ENCODE data around the gene GLMN.
"Not testable (repeated sequence)": the region's sequence is repeated elsewhere in the genome, so short reads cannot be mapped to it uniquely, and the experiment has no call there.

Gene GLMN

GRCh38 chr1:92301021-92301420 is 2.2 kb upstream of the GLMN start:
- in situ Hi-C loops (cut with HindIII; ENCODE audit: low sequenced_read_pairs): loop anchor here (5.0 kb wide), 1 partner anchor 34 kb away; no protein-coding TSS in a partner anchor

DNA sequence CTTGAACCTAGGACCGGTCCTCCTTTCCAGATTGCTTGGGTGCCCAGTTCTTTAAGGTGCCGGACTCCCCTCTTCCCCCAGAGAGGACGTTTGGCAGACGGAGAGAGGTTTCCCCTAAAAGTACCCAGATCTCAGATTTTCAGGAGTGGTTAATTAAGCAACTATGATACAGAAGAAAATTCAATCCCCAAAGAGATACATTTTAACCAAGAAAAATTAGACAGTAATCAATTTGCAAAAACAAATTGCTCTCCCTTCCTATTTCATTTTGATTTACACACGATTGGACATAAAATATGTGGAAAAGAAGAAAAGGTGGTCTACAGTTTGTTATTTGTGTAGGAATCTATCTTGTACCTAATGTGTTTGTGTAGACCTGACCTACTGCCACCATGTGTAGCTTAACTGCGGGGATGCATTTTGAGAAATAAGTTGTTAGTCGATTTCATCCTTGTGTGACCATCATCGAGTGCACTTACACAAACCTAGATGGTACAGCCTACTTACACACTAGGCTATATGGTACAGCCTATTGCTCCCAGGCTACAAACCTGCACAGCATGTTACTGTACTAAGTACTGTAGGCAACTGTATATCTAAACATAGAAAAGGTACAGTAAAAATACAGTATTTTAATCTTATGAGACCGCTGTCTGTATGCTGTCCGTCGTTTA is 827 bp upstream of the GLMN start:
- in situ Hi-C loops (cut with HindIII; ENCODE audit: low sequenced_read_pairs): loop anchor here (5.0 kb wide), 1 partner anchor 32 kb away; no protein-coding TSS in a partner anchor

DNA sequence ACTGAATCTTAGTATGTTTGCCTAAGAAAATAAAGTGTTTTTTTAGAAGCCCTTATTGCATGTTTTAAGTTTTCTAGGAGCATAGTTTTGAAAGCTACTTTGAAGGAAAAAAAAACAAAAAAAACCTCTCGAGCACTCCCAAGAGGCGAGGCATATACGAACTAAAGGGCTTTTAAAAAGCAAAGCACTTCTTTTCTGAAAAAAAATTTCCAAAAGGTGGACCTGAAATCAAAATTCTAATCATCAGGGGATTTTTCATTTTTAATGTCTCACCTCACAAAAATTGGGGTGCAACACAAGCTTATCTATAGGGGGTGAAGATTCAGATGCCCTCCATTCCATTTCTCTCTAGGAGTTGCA is 594 bp downstream of the GLMN start:
- in situ Hi-C loops (cut with HindIII; ENCODE audit: low sequenced_read_pairs): no loop called here

DNA sequence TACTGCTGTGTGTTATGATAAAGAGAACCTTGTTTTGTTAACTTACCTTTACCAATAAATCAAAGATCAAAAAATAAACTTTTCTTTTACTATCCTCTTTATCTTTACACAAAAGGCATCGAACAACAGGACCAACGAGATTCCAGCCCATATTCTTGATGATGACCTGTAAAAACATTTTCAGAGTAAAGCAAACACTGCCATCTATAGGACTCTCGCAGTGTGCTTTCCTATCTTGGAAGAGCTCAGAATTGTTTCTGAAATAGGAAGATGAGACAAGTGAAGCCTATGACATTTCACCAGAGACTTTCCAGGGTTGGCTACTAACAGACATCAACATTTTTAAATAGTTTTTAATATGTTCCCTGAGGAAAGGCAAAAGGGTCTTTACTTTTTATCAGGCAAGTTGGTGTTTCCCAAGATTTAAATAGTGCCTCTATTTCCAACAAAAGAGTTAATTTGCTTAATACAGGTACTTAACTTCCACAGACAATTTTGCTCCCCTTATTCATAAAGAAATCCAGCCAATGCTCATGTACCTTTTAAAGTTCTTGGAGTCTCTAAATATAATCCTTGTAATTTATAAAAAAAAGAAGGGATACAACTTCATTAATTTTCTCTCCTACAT is 7.3 kb downstream of the GLMN start:
- in situ Hi-C loops (cut with HindIII; ENCODE audit: low sequenced_read_pairs): no loop called here

GRCh38 chr1:92281411-92281810 is 17.4 kb downstream of the GLMN start:
- in situ Hi-C loops (cut with HindIII; ENCODE audit: low sequenced_read_pairs): not testable (repeated sequence)

DNA sequence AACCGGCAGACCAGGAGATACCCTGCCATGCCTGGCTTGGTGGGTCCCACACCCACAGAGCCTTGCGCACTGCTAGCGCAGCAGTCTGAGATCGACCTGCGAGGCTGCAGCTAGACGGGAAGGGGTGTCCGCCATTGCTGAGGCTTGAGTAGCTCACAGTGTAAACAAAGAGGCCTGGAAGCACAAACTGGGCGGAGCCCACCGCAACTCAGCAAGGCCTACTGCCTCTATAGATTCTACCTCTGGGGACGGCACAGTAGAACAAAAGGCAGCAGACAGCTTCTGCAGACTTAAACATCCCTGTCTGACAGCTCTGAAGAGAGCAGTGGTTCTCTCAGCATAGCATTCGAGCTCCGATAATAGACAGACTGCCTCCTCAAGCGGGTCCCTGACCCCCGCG is 19.0 kb downstream of the GLMN start:
- in situ Hi-C loops (cut with HindIII; ENCODE audit: low sequenced_read_pairs): not testable (repeated sequence)

GRCh38 chr1:92277105-92277723 is 21.6 kb downstream of the GLMN start:
- in situ Hi-C loops (cut with HindIII; ENCODE audit: low sequenced_read_pairs): no loop called here

GRCh38 chr1:92276082-92276481 is 22.7 kb downstream of the GLMN start:
- in situ Hi-C loops (cut with HindIII; ENCODE audit: low sequenced_read_pairs): no loop called here

GRCh38 chr1:92274939-92275338 is 23.8 kb downstream of the GLMN start:
- in situ Hi-C loops (cut with HindIII; ENCODE audit: low sequenced_read_pairs): no loop called here

DNA sequence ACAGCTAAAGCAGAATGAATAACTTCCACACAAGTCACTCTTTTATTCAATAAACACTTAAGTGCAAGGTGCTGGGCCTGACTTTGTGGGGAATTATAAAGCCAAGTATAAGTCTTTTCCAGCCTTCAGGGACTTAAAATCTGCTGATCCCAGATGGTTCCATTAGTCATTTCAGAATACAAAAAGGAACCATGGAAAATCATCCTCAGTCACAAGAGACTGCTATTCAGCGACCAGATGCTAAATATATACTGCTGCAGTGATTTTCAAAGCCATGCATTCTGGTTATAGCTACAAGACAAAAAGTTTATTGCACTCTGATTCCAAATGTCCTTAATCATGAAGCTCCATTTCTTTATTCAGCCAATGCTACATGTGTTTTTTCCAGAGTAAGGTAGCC is 25.7 kb downstream of the GLMN start:
- in situ Hi-C loops (cut with HindIII; ENCODE audit: low sequenced_read_pairs): no loop called here

DNA sequence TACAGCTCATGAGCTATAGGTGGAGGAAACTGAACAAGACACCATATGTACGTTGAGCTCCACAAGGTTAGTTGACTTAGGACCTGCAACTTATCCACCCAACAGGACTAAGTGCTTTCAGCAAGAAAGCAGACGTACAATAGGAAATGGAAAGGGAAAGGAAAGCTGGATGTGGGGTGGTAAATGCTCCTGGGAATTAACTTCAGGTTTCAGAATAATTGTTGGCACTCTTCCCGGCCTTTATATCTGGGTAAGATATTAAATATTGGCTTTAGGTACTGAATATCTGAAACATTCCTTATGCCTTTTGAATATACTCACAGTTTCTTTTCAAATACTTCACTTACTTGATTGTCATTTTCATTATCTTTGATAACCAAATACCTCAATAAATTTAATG is 36.3 kb downstream of the GLMN start:
- in situ Hi-C loops (cut with HindIII; ENCODE audit: low sequenced_read_pairs): no loop called here

GRCh38 chr1:92259350-92259749 is 39.4 kb downstream of the GLMN start:
- in situ Hi-C loops (cut with HindIII; ENCODE audit: low sequenced_read_pairs): no loop called here

DNA sequence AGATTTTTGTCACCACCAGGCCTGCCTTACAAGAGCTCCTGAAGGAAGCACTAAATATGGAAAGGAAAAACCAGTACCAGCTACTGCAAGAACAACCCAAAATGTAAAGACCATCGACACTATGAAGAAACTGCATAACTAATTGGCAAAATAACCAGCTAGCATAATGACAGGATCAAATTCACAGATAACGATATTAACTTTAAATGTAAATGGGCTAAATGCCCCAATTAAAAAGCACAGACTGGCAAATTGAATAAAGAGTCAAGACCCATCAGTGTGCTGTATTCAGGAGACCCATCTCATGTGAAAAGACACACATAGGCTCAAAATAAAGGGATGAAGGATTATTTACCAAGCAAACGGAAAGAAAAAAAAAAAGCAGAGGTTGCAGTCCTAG is 44.1 kb downstream of the GLMN start:
- in situ Hi-C loops (cut with HindIII; ENCODE audit: low sequenced_read_pairs): not testable (repeated sequence)

- in situ Hi-C loops (cut with HindIII; ENCODE audit: low sequenced_read_pairs): no loop called here
Measured at GRCh38 chr1:92244376-92244775, 54.4 kb downstream of the GLMN start.

DNA sequence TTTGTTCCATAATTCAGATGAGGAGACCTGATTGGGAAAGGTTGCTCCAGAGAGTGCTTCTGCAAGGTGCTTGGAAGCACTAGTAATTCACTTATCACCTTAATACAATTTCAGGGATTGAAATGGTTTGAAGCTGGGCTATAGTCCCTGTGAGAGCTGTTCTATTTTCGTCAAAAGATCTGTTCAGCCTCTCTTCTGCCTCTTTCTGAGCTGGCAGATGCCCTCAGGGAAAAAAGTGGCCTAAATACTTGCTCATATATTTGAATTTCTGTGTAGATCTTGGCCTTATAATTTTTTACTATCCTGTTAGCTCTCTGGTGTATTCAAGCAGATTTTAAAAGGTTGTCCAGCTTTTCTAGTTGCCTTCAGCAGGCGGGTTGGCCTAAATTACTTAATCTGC is 58.8 kb downstream of the GLMN start:
- in situ Hi-C loops (cut with HindIII; ENCODE audit: low sequenced_read_pairs): no loop called here

DNA sequence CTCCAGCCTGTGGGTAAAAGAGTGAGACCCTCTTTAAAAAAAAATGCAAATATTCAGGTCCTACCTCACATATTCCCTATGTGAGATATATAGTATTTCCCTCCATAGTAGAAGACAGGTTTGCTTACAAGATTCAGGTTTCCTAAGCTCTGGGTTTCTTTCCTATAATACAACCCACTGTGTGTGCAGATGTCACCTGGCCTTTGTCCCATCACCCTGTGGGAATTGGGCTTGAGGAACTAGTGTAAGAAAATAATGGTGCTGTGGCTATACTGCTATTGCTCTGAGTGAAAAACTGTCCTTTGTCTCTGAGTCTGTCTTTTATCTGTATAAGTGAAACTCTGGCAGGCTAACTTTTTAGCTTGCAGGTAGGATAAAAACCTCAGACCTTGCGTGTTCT is 68.1 kb downstream of the GLMN start:
- in situ Hi-C loops (cut with HindIII; ENCODE audit: low sequenced_read_pairs): no loop called here

GRCh38 chr1:92228401-92228800 is 70.4 kb downstream of the GLMN start:
- in situ Hi-C loops (cut with HindIII; ENCODE audit: low sequenced_read_pairs): no loop called here

DNA sequence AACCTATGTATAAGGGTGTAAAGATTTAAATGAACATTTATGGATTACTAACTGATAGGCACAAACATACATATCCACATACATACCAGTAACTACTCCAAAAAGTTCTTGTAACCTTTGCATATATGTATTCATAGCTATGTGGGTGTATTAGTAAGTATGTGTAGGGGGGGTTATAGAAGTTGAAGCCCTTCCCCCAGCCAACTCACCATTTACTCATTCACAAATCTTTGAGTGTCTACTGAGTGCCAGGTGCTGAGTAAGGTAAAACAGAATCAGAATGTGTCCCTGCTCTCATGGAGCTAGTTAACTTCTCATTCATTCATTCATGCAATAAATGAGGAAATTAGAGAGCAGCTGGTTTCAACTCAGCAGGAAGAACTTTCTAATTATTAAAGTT is 79.8 kb downstream of the GLMN start:
- in situ Hi-C loops (cut with HindIII; ENCODE audit: low sequenced_read_pairs): no loop called here

DNA sequence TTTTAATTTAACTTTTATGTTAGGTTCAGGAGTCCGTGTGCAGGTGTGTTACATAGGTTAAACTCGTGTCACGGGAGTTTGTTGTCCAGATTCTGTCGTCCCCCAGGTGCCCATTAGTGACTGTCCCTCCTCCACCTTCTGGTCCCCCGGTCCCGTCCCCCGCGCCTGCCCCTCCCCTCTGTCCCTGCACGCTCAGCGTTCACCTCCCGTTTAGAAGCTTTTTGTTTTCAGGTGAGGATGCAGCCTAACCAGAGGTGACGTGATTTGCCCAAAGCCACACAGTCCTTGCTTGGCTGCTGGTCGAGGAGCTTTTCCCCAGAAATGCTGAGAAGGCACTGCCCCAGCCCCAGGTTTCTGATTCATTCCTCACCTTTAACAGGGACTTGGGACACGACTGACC is 80.2 kb downstream of the GLMN start:
- in situ Hi-C loops (cut with HindIII; ENCODE audit: low sequenced_read_pairs): no loop called here

- in situ Hi-C loops (cut with HindIII; ENCODE audit: low sequenced_read_pairs): no loop called here
Measured at GRCh38 chr1:92217721-92218120, 81.1 kb downstream of the GLMN start, which contains the start of gene C1orf146. C1orf146 (plus strand) TSS chr1:92217915; CDS start chr1:92231421, 13,506 bp downstream.

DNA sequence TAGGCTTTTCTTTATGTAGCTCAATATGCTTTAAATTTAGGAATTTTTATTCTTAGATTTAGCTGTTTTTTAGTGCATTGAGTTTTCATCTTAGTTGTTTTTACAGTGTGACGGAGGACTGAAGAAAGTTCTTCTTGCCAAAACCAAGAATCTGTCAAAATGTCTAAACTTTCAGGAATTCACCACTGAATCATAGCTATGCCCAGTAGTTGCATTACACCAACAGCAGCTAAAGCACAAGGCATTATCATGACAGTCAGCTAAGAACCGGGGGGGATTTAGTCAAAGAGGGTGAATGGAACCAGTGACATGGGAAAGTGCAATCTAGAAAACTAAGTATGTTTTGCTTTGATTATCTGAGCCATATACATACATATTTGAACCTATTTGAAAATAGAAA is 87.6 kb downstream of the GLMN start:
- in situ Hi-C loops (cut with HindIII; ENCODE audit: low sequenced_read_pairs): no loop called here

- in situ Hi-C loops (cut with HindIII; ENCODE audit: low sequenced_read_pairs): no loop called here
Measured at GRCh38 chr1:92210701-92211100, 88.1 kb downstream of the GLMN start.

Measured in DLD1 (cell line).